Effector CD8-positive, alpha-beta T cell (primary cell): Measurements from ENCODE around the gene SLC1A2.

Experiments used
- DNase-seq: peaks from one replicate; lab custom pipeline; 2025; lab: John Stamatoyannopoulos, UW

Gene SLC1A2

DNA sequence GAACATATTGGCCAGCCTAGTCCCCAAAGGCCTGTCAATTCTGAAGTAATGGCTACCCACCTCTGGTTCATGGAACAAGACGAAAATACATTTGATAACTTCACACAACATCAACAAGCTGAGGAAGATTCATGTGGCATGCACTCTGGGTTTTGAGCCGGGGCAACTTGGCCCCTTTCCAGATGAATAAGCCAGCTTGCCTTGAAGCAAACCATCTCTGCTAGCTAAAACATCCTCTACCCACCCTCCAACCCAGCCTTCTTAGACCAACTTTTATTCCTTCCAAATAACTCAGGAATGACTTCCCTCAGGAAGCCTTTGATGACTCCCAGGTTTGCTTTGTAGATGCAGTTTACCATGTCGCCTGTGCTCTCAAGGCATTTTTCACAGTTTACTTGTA lies 94.4 kb downstream of the SLC1A2 start:
- no peak for DNase-seq

DNA sequence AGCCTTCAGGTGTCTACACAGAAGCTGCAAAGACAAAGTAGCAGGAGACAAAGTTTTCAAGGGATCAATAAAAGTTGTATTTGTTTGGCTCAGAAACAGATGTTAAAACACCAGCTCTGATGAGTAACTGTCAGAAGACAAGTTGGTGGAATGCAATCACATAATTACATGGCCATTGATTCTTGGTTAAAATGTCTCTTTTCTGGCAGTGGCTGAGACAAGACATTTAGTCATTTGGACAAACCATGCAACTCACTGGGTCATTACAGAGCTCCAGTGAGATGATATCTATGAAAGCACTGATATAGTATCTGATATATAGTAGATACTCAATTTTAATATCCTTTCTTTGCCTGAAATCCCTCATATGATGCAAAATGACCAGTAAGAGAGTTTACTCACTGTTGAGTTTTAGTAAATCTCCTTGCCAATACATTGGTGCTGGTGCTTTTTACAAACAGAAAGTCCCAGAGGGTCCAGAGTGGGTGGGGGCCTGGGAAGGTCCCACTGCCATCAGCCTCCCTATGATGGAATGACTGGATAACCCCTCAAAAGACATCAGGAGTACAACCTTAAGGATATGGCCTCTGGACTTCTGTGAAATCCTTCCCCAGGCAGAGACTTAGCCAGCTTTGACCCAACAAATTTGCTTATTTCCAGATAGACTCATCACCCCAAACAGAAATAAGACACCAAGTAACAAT lies 95.0 kb downstream of the SLC1A2 start:
- DNase-seq: no peak

DNA sequence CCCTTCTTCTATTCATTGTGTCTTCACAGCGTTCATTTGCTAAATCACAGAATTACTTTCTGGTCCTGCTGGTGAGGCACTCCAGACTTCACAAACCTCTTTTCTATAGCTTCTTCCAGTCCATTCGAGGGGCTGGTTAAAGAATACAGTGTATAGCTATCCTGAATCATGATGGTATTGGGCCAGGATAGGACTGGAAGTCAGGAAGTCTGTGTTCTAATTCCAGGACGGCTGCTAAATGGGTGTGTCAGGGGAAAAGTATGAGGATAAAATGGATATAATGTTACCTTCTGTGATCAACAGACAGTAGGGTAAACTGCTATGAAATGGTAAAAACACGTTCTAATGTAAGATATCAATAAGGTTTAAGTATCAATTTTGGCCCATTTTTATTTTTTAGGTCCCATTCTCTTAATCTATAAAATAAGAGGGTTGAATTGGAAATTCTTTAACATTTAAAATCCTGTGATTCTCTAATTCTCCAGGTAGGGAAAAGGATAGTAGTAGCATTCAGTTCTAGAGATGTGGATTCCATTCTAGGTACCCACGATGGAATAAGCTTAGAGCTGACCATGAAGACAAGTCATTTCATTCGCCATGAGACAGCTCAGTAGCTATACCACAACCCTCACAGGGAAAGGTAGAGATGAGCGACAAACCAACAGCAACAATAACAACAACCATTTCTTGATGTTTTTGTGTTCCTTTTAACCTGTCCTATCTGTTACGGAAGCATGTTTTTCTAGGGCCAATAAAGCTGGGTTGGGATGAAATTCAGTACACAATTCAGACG lies 96.1 kb downstream of the SLC1A2 start:
- DNase-seq: no peak

DNA sequence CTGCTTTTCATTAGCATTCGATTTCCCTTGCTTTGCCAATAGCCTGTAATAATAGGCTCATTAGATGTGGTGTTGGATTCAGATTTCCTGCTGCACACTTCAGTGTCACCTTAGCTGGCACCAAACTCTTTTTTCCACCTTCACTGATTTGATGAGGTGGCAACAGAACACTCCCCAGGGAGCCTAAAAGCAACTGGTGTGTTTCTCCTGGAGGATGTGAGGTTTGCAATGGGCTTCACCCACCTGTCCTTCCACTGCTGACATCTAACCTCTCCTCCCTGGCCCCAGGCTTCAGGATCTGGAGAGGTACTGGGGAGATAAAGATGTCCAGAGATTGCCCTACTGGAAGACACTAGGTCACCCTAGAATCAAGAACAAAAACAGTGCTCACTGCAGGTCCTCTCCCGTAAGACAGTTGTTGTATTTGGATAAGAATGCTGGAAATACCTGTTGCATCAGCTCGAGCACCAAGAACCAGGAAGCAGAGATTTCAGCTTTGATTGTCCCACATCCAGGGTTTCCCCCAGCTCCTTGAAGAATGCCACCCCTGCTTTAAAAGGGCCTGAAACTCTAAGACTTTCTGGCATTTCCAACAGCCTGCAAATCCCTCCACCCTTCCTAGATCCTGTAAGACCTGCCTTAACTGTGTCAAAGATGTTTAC lies 96.9 kb downstream of the SLC1A2 start:
- DNase-seq: no peak

DNA sequence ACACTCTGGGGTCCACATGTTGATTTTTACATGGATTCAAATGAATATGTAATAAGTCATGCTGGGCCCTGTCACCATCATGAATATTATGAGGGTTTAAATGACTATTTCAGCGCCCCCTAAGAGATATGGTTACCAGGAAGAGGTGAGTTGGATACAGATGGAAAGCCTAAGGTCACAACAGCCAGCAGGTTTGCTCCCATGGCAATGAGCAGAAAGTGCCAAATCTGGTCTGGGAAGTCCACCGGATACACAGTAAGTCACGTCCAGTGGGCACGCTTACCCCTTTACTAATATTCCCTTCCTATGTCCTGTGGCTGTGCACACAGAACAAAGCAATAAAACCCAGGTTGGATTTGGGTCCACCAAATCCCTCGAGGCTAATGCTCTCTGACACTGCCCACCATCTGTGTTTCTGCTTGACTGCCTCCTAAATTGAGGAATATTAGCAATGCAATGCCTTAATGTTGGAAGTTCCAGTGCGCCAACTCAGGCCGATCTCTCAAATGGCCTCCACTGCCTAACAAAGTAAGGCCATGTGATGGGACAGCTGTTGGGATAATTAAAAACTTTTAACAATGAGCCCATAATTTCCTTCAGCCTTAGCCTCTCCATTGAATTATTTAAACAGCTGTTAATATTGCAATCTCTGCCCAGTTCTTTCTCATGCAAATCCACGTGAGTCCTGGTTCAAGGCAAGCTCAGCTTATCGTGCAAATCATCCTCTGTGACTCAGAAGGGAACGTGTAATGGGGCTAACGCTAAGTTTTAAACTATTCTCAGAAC lies 97.6 kb downstream of the SLC1A2 start:
- no peak for DNase-seq

DNA sequence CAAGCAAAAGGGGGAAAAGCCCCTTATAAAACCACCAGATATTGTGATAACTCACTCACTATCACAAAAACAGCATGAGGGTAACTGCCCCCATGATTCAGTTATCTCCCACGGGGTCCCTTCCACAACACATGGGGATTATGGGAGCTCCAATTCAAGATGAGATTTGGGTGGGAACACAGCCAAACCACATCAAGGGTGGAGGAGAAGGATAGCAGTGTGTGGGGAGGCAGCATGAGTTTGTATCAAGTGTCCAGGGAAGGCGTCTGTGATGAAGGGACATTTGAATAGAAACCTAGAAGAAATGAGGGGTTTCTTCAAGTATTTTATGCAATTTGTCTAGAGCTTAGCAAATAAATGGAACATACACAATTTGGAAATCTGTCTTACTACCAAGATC lies 98.2 kb downstream of the SLC1A2 start:
- no peak for DNase-seq

DNA sequence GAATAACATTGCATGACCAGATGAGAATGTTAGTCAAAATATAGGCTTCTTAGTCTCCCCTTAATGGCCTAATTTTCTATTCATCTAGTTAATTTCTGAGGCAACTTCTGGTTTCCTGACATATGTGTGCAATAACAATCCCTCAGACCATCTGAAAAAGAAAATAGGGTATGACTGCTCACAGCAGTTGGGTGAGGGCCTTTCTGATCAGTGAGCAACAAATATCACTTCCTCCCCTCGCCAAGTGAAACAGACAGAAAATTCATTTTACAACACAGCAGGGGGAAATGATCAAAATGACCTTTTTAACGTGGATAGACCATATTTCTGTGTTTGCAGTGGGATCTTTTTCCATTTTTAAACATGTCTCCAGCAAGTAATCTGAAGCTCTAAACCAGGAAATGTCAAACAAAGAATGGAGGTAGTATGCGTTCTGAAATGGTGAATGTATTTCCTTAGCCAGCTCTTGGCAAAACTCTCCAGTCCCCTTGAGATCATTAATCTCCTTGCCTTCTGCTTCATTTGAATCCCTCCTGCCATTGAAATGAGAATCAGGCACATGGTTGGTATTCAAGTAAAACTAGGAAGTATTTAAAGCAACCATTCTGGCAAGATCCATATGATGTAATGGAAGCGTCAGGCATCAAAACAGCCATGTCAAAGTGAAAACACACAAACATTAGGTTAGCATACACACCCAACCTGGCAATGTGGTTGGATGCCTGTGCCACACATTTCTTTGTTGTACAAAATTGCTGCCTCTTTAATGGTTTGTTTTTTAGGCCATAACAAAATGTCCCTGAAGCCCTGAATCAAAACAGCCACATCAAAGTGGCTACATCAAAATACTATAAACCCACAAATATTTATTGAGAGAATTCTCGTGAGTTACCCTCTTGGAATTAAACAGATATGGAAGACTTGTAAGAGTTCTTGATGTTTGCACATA lies 100.1 kb downstream of the SLC1A2 start:
- DNase-seq: no peak

DNA sequence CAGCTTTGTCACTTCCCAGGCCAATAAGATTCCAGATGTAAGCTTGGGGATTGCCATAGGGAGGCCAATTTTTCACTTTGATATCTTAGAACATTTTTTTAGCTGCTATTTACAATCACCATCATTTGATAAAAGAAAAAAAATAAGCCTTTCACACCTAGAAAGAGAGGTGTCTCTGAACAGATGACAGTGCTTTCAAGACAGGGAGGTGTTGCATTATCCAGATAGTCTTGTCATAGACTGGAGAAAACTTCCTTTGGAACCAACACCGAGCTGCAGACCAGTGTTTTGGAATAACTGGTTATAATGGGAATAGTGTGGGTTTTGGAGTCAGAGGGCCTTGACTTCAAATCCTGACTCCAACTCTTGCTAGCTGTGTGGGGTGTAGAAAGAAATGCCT lies 101.0 kb downstream of the SLC1A2 start:
- DNase-seq: no peak

DNA sequence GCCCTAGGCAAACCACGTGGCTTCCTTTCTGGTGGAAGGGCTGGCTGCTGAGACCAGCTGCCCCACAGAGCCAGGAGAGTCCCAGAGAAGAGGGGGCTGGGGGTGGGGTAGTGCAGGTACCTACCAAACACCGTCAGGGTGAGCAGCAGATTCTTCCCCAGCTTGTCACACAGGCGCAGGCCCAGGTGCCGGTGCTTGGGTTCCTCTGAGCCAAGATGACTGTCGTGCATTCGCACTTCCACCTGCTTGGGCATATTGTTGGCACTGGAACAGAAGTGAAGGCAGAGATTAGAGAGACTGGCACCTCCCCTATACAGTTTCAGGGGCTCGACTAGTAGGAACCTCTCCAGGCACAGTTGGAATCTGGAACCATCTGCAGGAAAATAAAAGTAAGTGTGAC lies 102.1 kb downstream of the SLC1A2 start:
- DNase-seq: no peak

DNA sequence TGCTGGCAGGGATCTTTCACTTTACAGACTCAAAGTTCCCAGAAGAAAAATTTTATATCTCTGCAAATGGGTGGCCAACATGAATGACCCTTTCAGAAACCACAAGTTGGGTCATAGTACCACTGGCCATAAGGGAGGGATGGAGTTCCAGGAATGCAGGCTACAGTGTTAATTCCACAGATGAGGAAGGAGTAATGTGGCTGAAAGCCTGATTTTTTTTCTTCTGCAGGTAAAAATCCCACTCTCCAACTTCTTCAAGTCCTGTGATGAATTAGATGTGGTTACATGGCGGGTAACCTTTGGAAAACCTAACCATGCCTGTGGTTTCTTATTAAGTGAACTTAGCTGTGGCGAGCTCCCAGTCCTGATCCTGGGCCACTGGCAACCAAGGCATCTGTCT lies 103.2 kb downstream of the SLC1A2 start:
- no peak for DNase-seq

DNA sequence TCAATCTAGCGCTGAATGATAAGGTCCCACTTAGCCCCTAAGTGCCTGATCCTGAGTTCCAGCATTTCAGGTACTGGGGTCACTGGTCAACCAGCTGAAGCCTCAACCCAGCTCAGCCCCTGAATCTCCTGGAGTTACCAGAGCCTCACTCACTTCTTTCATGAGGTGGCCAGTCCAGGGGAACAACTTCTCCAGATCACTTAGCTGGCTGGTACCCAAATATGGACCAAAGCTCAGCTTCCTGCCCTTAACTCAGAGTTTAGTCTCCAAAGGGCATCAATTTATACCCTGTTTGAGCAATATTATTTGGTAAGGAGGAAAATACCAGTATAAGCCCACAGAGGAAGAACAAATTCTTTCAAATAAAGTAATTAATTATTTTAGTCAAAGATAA lies 105.6 kb downstream of the SLC1A2 start:
- DNase-seq: no peak

DNA sequence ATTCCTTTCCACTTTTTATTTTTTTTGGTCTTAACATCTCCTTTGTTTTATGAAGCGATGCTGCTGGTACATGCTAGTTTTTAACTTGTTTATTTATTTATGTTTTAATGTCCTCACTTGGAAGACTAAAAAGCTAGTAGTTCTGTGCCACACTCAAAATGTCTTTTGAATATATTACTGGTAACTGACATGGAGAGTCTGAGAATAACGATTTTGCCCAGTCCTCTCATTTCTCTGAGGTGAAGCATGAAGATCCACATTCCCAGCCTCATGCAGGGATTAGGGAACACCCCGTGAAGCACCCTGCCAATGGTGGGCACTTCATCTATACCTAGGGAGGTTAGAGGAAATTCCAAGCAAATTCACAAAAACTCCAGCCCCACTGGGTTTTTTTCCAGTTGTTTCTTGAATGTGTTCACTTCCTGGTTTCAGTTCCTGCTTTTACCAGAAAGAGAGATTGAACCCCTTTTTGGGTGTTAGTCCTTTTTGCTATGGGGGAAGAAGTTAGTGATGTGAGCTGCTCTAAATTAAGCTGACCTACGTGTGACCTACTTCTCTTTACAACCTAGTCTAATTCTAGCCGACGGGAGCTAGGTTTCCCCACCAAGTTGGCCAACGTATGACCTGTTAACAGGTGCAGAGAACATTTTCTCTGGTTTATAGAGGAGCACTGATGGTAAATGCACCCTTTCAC lies 106.1 kb downstream of the SLC1A2 start:
- DNase-seq: no peak

DNA sequence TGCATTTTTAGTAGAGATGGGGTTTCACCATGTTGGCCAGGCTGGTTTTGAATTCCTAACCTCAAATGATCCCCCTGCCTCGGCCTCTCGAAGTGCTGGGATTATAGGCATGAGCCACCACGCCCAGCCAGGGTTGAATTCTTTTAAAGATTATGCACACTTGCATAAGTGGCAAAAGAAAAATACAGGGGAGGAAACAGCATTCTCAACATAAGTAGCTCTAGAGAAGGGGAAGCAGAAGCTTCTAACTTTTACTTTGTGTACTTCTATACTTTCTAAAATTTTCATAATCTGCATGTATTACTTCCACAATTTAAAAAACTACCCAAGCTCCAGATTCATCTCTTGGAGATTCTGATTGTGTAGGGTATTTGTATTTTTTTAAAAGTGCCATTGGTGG lies 108.0 kb downstream of the SLC1A2 start:
- no peak for DNase-seq

DNA sequence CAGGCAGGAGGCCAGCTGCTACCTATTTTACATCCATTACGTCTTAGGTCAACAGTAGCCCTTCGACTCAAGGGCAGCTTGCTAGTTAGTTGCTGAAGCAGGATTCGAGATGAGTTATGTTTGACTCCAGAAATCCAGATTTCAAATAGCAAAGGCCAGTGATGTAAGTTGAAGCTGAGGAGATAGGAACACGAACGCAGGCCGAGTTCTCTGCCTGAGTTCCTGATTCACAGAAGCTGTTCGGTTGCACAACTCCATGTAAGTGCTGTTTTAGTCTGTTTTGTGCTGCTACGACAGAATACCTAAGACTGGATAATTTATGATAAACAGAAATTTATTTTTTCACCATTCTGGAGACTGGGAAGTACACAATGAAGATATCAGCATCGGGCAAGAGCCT lies 111.2 kb downstream of the SLC1A2 start:
- DNase-seq: no peak

DNA sequence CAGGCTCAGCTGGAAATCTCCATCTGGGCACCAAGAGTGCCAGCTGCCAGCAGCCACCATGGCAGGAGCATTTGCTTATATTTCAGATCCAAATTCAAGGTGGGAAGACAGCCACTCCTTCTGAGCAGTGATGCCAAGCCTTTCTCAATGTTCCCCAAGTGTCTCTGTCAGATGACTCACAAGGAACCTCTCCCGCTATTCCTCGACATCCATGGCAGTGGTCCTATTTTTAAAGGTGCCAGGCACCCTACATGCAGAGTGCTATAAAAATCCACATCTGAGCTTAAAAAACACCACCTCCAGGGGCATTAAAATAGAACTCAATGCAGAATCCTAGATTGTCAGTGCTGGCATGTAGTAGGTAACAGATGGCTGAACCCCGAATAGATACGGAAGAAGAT lies 112.1 kb downstream of the SLC1A2 start:
- DNase-seq: no peak

DNA sequence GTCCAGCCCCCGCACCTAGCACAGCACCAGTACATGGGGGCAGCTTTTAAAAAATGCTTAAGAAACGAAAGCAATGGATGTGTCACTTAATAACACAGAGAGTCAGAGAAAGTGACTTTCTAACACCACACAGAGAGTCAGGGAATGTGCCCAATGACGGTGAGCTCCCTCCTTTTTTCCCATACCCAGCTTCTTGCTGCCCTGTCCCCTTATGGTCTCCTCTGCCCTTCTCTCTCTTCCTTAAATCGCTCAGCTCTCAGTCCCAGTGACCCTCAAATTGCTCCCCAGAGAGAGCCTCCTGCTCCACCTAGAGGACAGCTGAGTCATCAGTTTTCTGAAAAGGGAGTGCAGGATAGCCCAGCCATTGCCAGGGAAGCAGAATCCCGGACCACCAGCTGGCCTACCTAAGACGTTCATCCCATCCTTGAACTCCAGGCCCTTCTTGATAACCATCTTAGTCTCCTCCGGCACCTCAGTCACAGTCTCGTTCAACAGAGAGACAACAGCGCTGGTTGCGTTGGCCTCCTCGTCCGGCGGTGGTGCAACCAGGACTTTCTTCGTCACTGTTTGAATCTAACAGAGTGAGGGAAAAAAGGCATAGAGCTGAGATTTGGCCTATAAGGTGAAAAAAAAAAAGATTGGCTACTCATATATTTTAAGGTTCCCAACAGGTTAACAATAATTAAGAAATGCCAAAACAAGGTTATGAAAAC lies 113.5 kb downstream of the SLC1A2 start:
- DNase-seq: peak; percentile 16

DNA sequence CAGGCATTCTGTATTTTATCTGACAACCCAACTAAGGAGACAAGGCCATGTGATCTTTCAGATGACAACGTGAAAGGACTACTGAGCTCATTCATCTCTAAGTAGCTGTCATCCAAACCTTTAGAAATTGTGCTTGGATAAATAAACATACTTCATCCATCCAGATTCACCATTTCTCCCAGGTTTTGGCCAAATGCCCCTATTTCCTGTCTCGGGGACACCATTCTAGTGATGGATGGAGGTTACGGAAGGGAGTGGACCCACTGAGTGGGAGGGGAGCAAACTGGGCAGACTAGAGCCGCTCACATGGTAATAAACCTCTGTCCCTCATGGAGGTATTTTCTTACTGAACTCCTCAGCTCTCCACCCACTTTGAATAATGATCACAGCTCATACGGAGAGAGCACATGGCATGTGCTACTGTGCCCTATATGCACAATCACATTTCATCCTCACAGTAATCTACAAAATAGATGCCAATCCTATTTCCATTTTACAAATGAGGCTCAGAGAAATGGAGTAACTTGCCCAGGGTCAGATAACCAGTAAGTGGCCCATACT lies 114.4 kb downstream of the SLC1A2 start:
- no peak for DNase-seq

DNA sequence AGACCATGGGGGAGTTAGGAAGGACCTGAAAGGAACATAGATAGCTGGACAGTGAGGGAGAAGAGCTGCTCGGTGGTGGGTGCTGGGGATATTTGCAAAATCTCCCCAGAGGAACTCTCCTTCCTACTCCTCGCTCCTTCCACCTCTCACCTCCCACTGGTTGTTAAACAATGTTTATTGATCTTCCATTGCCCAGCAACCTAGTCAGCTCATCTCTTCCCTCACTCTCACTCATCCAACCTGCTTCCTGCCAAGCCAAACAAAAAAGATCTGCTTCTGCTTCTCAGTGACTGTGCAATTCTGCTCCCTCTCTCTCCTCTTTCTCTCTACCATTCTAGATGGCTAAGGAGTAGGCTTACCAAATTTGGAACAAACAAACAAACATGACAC lies 115.0 kb downstream of the SLC1A2 start:
- DNase-seq: no peak

DNA sequence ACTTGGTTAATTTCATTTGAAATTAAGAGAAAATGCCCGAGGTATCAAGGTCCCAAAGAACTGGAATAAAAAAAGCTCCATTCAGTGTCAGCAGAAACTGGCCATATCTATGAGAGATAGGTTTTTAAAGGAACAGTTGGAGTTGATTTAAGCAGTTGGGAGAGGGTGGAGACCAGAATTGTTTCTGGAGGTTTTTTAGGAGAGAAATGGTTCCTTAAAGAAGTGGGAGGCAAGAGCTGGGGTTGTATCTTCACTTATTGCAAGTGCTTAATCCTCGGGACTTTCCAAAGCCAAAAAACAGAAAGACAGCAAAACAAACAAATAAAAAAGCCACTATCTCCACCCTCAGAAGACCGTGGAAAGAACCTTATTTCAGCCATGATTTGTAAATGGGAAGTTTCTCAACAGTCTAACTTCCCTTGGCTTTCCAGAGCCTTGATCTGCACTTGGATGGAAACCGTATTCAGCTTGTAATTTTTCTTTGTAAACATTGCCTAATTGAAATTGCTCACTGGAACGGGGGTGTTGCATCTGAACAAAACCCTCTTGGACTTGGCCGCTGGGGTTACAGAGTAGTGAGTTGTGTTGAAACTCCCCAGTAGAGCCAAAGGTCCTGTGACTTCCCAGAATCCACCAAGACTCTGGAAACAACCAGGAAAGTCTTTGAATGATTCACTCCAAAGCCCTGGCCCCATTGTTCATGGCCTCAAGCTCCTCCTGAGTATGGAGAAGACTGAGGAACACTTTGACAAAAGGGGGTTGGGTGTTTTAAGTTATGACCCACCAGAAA lies 115.6 kb downstream of the SLC1A2 start:
- DNase-seq: no peak
